ENCODE measurements around the gene HOXD9. TPM values are rescaled to one million over a fixed set of nuclear protein-coding genes. Genes with fewer than 3 reads are reported as not detected.

Gene HOXD9
- total and polyA plus RNA-seq, 2 of the 8 experiments (the other 6 are each of a cell fraction or from before 2014, with no cell fraction given), result not detected

GRCh38 chr2:176114930-176115625 is 7.4 kb upstream of the HOXD9 start (continued):
- TF ChIP-seq CTCF (IDR thresholded peaks at IDR 0.05; ENCODE audit: control extremely low read depth in 1 of 3, insufficient read depth in 1 of 3, low read depth in 1 of 3, low read length in 3 of 3) (no peak), SUZ12 (IDR thresholded peaks at IDR 0.05; ENCODE audit: low read length) (peak; percentile 58), TAF7 (optimal IDR thresholded peaks at IDR 0.05; ENCODE audit: borderline replicate concordance, low read depth, low read length) (no peak)
